ENCODE measurements around the gene TMEM132D.

The TMEM132D gene

GRCh38 chr12:129854591-129854990, 49.2 kb downstream of the TMEM132D start:
- Histone ChIP-seq H3K4me1 (ENCODE audit: control insufficient read depth in 5 of 5, insufficient read depth in 5 of 5, low read length in 5 of 5) (no peaks in the 10 kb centered on the region), H3K27ac (ENCODE audit: low read depth, low read length) (no peak overlapping the region), H3K9ac (ENCODE audit: low read length in 5 of 5) (no peak overlapping the region), H3K9me3 (ENCODE audit: control insufficient read depth in 5 of 5, low read length in 5 of 5) (no peaks in the 10 kb centered on the region), H3K27me3 (ENCODE audit: control insufficient read depth in 5 of 5, insufficient read depth in 4 of 5, low read length in 5 of 5) (peaks cover 0 to 7% (median 0%) of the 10 kb centered on the region in 5 donors), H3K36me3 (ENCODE audit: control insufficient read depth in 5 of 5, insufficient read depth in 5 of 5, low read length in 5 of 5) (no peaks in the 10 kb centered on the region), H3K4me3 (ENCODE audit: low read depth in 1 of 5, low read length in 5 of 5) (no peak overlapping the region)

GRCh38 chr12:129851296-129851695, 52.5 kb downstream of the TMEM132D start:
- Histone ChIP-seq H3K36me3 (ENCODE audit: control insufficient read depth in 5 of 5, insufficient read depth in 5 of 5, low read length in 5 of 5) (no peaks in the 10 kb centered on the region), H3K9me3 (ENCODE audit: control insufficient read depth in 5 of 5, low read length in 5 of 5) (no peaks in the 10 kb centered on the region), H3K4me1 (ENCODE audit: control insufficient read depth in 5 of 5, insufficient read depth in 5 of 5, low read length in 5 of 5) (no peaks in the 10 kb centered on the region), H3K27me3 (ENCODE audit: control insufficient read depth in 5 of 5, insufficient read depth in 4 of 5, low read length in 5 of 5) (peaks cover 0 to 7% (median 0%) of the 10 kb centered on the region in 5 donors), H3K9ac (ENCODE audit: low read length in 5 of 5) (no peak overlapping the region), H3K4me3 (ENCODE audit: low read depth in 1 of 5, low read length in 5 of 5) (no peak overlapping the region), H3K27ac (ENCODE audit: low read depth, low read length) (no peak overlapping the region)

GRCh38 chr12:129848876-129849275, 54.9 kb downstream of the TMEM132D start:
- no peaks in the 10 kb centered on the region for H3K36me3 ChIP-seq (ENCODE audit: control insufficient read depth in 5 of 5, insufficient read depth in 5 of 5, low read length in 5 of 5)
- no peak overlapping the region for H3K27ac ChIP-seq (ENCODE audit: low read depth, low read length)
- H3K9ac ChIP-seq (ENCODE audit: low read length in 5 of 5) = no peak overlapping the region
- no peak overlapping the region for H3K4me3 ChIP-seq (ENCODE audit: low read depth in 1 of 5, low read length in 5 of 5)
- H3K27me3 ChIP-seq (ENCODE audit: control insufficient read depth in 5 of 5, insufficient read depth in 4 of 5, low read length in 5 of 5) = peaks cover 0 to 7% (median 0%) of the 10 kb centered on the region in 5 donors
- H3K9me3 ChIP-seq (ENCODE audit: control insufficient read depth in 5 of 5, low read length in 5 of 5) = no peaks in the 10 kb centered on the region
- no peaks in the 10 kb centered on the region for H3K4me1 ChIP-seq (ENCODE audit: control insufficient read depth in 5 of 5, insufficient read depth in 5 of 5, low read length in 5 of 5)

DNA sequence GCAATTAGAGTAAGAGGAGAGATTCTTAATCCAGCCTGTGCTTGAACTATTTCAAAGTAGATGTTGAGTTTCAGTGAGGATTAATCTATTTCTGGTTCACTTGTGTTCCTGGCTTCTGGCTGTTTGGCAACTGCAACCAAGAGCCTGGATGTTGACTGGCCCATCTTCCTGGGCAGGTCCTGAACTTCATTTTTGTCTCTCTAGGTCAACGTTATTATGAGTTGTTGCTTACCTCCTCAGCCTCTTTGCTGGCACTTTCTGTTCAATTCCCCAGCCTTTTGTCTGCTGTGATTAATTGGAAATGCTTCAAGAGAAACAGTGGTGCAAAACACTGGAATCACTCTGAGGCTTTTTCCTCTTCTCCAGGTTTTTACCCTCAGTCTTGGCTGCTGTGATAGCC, 56.8 kb downstream of the TMEM132D start:
- Histone ChIP-seq H3K36me3 (ENCODE audit: control insufficient read depth in 5 of 5, insufficient read depth in 5 of 5, low read length in 5 of 5) (no peaks in the 10 kb centered on the region), H3K9me3 (ENCODE audit: control insufficient read depth in 5 of 5, low read length in 5 of 5) (no peaks in the 10 kb centered on the region), H3K27me3 (ENCODE audit: control insufficient read depth in 5 of 5, insufficient read depth in 4 of 5, low read length in 5 of 5) (peaks cover 0 to 8% (median 0%) of the 10 kb centered on the region in 5 donors), H3K4me3 (ENCODE audit: low read depth in 1 of 5, low read length in 5 of 5) (no peak overlapping the region), H3K27ac (ENCODE audit: low read depth, low read length) (no peak overlapping the region), H3K9ac (ENCODE audit: low read length in 5 of 5) (no peak overlapping the region), H3K4me1 (ENCODE audit: control insufficient read depth in 5 of 5, insufficient read depth in 5 of 5, low read length in 5 of 5) (no peaks in the 10 kb centered on the region)

GRCh38 chr12:129844662-129845220, 59.1 kb downstream of the TMEM132D start:
- no peak overlapping the region for H3K9ac ChIP-seq (ENCODE audit: low read length in 5 of 5)
- H3K9me3 ChIP-seq (ENCODE audit: control insufficient read depth in 5 of 5, low read length in 5 of 5) = no peaks in the 10 kb centered on the region
- H3K27ac ChIP-seq (ENCODE audit: low read depth, low read length) = no peak overlapping the region
- H3K4me3 ChIP-seq (ENCODE audit: low read depth in 1 of 5, low read length in 5 of 5) = no peak overlapping the region
- no peaks in the 10 kb centered on the region for H3K36me3 ChIP-seq (ENCODE audit: control insufficient read depth in 5 of 5, insufficient read depth in 5 of 5, low read length in 5 of 5)
- no peaks in the 10 kb centered on the region for H3K4me1 ChIP-seq (ENCODE audit: control insufficient read depth in 5 of 5, insufficient read depth in 5 of 5, low read length in 5 of 5)
- H3K27me3 ChIP-seq (ENCODE audit: control insufficient read depth in 5 of 5, insufficient read depth in 4 of 5, low read length in 5 of 5) = peaks cover 0 to 8% (median 0%) of the 10 kb centered on the region in 5 donors

- Histone ChIP-seq H3K4me1 (ENCODE audit: control insufficient read depth in 5 of 5, insufficient read depth in 5 of 5, low read length in 5 of 5) (peaks cover 0 to 15% (median 5%) of the 10 kb centered on the region in 5 donors), H3K36me3 (ENCODE audit: control insufficient read depth in 5 of 5, insufficient read depth in 5 of 5, low read length in 5 of 5) (no peaks in the 10 kb centered on the region), H3K9me3 (ENCODE audit: control insufficient read depth in 5 of 5, low read length in 5 of 5) (no peaks in the 10 kb centered on the region), H3K4me3 (ENCODE audit: low read depth in 1 of 5, low read length in 5 of 5) (no peak overlapping the region), H3K27me3 (ENCODE audit: control insufficient read depth in 5 of 5, insufficient read depth in 4 of 5, low read length in 5 of 5) (peaks cover 0 to 3% (median 0%) of the 10 kb centered on the region in 5 donors), H3K9ac (ENCODE audit: low read length in 5 of 5) (no peak overlapping the region), H3K27ac (ENCODE audit: low read depth, low read length) (no peak overlapping the region)
Measured at GRCh38 chr12:129841251-129841650, 62.6 kb downstream of the TMEM132D start.

DNA sequence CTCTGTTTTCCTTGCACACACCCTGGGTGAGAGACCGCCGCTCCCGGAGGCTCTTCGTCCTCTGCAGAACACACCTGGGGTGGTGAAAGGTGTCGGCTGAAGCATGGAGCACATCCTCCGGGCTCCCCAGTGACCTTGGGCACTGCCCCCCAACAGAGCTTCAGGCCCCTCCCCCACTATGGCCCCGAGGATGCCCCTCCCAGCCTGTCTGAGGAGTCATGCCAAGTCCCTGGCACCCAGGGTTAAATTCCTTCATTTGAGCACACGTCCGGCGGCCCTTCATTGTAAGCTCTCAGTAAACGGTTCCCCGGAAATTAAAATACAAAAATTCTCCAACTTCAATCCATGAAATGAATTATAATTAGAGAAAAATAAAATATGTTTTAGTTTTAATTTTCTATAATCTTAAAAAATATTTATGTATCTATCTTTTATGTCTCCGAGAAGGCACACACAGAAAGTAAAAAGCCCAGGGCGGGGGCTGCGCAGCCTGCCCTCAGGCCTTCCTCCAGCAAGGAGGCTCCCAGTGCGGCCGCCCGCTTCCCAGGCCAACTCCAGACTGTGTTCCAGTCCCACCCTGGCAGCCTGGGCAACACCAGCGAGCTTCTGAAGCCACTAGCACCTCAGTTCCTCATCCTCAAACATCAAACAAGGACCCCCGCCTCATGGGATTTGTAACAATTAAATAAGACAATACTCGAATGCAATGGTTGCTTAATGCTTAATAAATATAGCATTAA, 63.5 kb downstream of the TMEM132D start:
- Histone ChIP-seq H3K9ac (ENCODE audit: low read length in 5 of 5) (no peak overlapping the region), H3K9me3 (ENCODE audit: control insufficient read depth in 5 of 5, low read length in 5 of 5) (no peaks in the 10 kb centered on the region), H3K4me1 (ENCODE audit: control insufficient read depth in 5 of 5, insufficient read depth in 5 of 5, low read length in 5 of 5) (peaks cover 0 to 19% (median 5%) of the 10 kb centered on the region in 5 donors), H3K27ac (ENCODE audit: low read depth, low read length) (no peak overlapping the region), H3K27me3 (ENCODE audit: control insufficient read depth in 5 of 5, insufficient read depth in 4 of 5, low read length in 5 of 5) (peaks cover 0 to 3% (median 0%) of the 10 kb centered on the region in 5 donors), H3K4me3 (ENCODE audit: low read depth in 1 of 5, low read length in 5 of 5) (no peak overlapping the region), H3K36me3 (ENCODE audit: control insufficient read depth in 5 of 5, insufficient read depth in 5 of 5, low read length in 5 of 5) (no peaks in the 10 kb centered on the region)

DNA sequence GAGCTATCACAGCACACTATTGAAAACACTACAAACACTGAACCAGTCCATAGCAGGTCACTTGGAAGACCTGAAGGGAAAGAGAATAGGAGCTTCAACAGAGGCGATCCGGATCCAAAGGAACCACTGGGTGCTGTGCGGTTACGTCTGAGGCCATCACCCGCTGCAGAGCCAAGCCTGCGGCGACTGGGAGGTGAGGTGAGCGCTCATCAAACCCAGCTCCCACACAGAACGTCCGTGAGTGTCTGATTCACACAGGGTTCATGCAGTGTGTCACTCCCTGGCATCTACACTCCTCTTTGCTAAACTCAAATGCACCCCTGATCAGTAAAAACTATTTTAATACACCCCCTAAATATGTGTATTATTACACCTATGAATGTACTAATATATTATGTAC, 64.1 kb downstream of the TMEM132D start:
- H3K9ac ChIP-seq (ENCODE audit: low read length in 5 of 5) = no peak overlapping the region
- H3K4me3 ChIP-seq (ENCODE audit: low read depth in 1 of 5, low read length in 5 of 5) = no peak overlapping the region
- H3K27me3 ChIP-seq (ENCODE audit: control insufficient read depth in 5 of 5, insufficient read depth in 4 of 5, low read length in 5 of 5) = peaks cover 0 to 3% (median 0%) of the 10 kb centered on the region in 5 donors
- H3K9me3 ChIP-seq (ENCODE audit: control insufficient read depth in 5 of 5, low read length in 5 of 5) = no peaks in the 10 kb centered on the region
- peaks cover 0 to 19% (median 5%) of the 10 kb centered on the region in 5 donors for H3K4me1 ChIP-seq (ENCODE audit: control insufficient read depth in 5 of 5, insufficient read depth in 5 of 5, low read length in 5 of 5)
- H3K27ac ChIP-seq (ENCODE audit: low read depth, low read length) = no peak overlapping the region
- no peaks in the 10 kb centered on the region for H3K36me3 ChIP-seq (ENCODE audit: control insufficient read depth in 5 of 5, insufficient read depth in 5 of 5, low read length in 5 of 5)

DNA sequence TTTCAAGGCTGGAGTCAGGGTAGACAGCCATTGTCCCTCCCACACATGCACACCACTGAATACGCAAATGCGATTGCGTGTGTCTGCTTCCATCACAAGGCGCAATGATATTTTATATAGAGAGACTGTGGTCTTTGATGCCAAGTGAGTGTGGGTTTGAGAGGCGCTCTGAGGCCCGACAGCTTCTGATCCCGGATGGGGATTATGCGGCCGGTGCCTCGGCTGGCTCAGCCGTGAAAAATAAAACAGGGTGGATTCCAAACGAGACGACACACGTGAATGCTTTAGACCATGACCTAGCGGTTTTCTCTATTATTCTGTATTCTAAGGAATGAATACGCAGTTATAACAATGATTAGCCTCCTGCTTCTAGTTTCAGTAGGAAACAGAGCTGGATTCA, 72.5 kb downstream of the TMEM132D start:
- no peaks in the 10 kb centered on the region for H3K27me3 ChIP-seq (ENCODE audit: control insufficient read depth in 5 of 5, insufficient read depth in 4 of 5, low read length in 5 of 5)
- H3K27ac ChIP-seq (ENCODE audit: low read depth, low read length) = no peak overlapping the region
- peaks cover 0 to 3% (median 0%) of the 10 kb centered on the region in 5 donors for H3K9me3 ChIP-seq (ENCODE audit: control insufficient read depth in 5 of 5, low read length in 5 of 5)
- peaks cover 0 to 19% (median 4%) of the 10 kb centered on the region in 5 donors for H3K4me1 ChIP-seq (ENCODE audit: control insufficient read depth in 5 of 5, insufficient read depth in 5 of 5, low read length in 5 of 5)
- H3K9ac ChIP-seq (ENCODE audit: low read length in 5 of 5) = no peak overlapping the region
- H3K36me3 ChIP-seq (ENCODE audit: control insufficient read depth in 5 of 5, insufficient read depth in 5 of 5, low read length in 5 of 5) = no peaks in the 10 kb centered on the region
- no peak overlapping the region for H3K4me3 ChIP-seq (ENCODE audit: low read depth in 1 of 5, low read length in 5 of 5)

DNA sequence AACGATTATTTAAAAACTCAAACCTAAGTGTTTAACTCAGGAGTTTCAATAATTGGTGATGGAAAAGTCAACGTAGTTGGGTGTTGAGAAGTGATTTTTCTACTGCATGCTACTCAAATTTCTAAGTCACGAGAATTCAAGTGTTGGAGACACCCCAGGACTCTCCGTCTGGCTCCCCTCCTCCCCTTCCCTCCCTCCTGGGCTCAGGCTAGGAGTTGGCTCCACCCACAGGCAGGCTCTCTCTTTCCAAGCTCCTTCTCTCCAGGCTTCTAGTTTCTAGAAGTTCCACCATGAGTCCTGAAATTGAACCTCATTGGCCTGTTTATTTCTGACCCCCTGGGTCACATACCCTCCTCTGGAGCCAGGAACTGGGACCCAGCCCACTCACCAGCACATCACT, 73.0 kb downstream of the TMEM132D start:
- Histone ChIP-seq H3K27me3 (ENCODE audit: control insufficient read depth in 5 of 5, insufficient read depth in 4 of 5, low read length in 5 of 5) (no peaks in the 10 kb centered on the region), H3K36me3 (ENCODE audit: control insufficient read depth in 5 of 5, insufficient read depth in 5 of 5, low read length in 5 of 5) (no peaks in the 10 kb centered on the region), H3K9ac (ENCODE audit: low read length in 5 of 5) (no peak overlapping the region), H3K4me3 (ENCODE audit: low read depth in 1 of 5, low read length in 5 of 5) (no peak overlapping the region), H3K4me1 (ENCODE audit: control insufficient read depth in 5 of 5, insufficient read depth in 5 of 5, low read length in 5 of 5) (peaks cover 0 to 17% (median 4%) of the 10 kb centered on the region in 5 donors), H3K27ac (ENCODE audit: low read depth, low read length) (no peak overlapping the region), H3K9me3 (ENCODE audit: control insufficient read depth in 5 of 5, low read length in 5 of 5) (peaks cover 0 to 3% (median 0%) of the 10 kb centered on the region in 5 donors)
